ENCODE data around the gene RIPOR3. TPM values are rescaled to one million over a fixed set of nuclear protein-coding genes. Genes with fewer than 3 reads are reported as not detected.
A peak's percentile ranks its signal among the peaks of the same experiment; 100 is the strongest.

The RIPOR3 gene
- total RNA-seq, 1 donor from 2014 or later = 0.44 TPM

DNA sequence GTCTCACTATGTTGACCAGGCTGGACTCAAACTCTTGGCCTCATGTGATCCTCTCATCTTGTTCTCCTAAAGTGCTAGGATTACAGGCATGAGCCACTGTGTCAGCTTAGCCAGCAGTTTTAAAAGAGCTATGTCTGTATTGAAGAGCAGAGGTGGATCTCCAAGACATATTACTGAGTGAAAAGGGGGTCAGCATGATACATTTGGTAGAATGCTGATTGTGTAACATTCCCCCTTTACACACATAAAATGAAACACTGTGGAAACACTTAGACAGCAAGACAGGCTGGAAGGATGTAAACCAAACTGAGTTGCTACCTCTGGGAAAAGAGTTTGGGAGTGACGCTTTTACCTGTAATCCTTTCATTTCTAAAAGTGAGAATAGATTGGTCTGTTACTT lies 1.7 kb upstream of the RIPOR3 start:
- peaks cover 44% of the 10 kb centered on the region for H3K4me1 Mint-ChIP-seq
- no peak for DNase-seq (ENCODE audit: low read depth, low spot score)
- TF ChIP-seq, protein P1, sequence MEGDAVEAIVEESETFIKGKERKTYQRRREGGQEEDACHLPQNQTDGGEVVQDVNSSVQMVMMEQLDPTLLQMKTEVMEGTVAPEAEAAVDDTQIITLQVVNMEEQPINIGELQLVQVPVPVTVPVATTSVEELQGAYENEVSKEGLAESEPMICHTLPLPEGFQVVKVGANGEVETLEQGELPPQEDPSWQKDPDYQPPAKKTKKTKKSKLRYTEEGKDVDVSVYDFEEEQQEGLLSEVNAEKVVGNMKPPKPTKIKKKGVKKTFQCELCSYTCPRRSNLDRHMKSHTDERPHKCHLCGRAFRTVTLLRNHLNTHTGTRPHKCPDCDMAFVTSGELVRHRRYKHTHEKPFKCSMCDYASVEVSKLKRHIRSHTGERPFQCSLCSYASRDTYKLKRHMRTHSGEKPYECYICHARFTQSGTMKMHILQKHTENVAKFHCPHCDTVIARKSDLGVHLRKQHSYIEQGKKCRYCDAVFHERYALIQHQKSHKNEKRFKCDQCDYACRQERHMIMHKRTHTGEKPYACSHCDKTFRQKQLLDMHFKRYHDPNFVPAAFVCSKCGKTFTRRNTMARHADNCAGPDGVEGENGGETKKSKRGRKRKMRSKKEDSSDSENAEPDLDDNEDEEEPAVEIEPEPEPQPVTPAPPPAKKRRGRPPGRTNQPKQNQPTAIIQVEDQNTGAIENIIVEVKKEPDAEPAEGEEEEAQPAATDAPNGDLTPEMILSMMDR (conservative IDR thresholded peaks at IDR 0.05) = no peak
- H3K4me3 Mint-ChIP-seq = no peak overlapping the region
- H3K27me3 Mint-ChIP-seq (ENCODE audit: low read depth) = peaks cover 42% of the 10 kb centered on the region
- H3K9me3 Mint-ChIP-seq = no peaks in the 10 kb centered on the region
- no peak overlapping the region for H3K27ac Mint-ChIP-seq (ENCODE audit: unreplicated experiment)
- H3K36me3 Mint-ChIP-seq (ENCODE audit: low read depth) = no peaks in the 10 kb centered on the region

DNA sequence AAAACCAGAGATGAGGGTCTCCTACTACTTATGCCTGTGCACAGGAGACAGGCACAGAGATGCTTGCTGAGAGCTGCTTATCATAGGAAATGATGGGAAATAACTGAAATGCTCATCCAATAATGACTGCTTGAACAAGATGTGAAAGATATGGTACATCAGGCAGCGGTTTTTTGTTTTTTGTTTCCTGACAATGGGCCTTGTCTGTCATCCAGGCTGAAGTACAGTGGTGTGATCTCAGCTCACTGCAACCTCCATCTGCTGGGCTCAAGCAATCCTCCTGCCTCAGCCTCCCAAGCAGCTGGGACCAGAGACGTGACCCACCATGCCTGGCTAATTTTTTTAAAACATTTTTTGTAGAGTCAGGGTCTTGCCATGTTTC lies 1.2 kb upstream of the RIPOR3 start:
- no peak overlapping the region for H3K27ac Mint-ChIP-seq (ENCODE audit: unreplicated experiment)
- peak overlapping the region; percentile 82 for H3K4me3 Mint-ChIP-seq
- TF ChIP-seq, protein P1 (conservative IDR thresholded peaks at IDR 0.05) = no peak
- H3K27me3 Mint-ChIP-seq (ENCODE audit: low read depth) = peaks cover 40% of the 10 kb centered on the region
- H3K4me1 Mint-ChIP-seq = peaks cover 44% of the 10 kb centered on the region
- H3K9me3 Mint-ChIP-seq = no peaks in the 10 kb centered on the region
- no peaks in the 10 kb centered on the region for H3K36me3 Mint-ChIP-seq (ENCODE audit: low read depth)
- DNase-seq (ENCODE audit: low read depth, low spot score) = no peak

DNA sequence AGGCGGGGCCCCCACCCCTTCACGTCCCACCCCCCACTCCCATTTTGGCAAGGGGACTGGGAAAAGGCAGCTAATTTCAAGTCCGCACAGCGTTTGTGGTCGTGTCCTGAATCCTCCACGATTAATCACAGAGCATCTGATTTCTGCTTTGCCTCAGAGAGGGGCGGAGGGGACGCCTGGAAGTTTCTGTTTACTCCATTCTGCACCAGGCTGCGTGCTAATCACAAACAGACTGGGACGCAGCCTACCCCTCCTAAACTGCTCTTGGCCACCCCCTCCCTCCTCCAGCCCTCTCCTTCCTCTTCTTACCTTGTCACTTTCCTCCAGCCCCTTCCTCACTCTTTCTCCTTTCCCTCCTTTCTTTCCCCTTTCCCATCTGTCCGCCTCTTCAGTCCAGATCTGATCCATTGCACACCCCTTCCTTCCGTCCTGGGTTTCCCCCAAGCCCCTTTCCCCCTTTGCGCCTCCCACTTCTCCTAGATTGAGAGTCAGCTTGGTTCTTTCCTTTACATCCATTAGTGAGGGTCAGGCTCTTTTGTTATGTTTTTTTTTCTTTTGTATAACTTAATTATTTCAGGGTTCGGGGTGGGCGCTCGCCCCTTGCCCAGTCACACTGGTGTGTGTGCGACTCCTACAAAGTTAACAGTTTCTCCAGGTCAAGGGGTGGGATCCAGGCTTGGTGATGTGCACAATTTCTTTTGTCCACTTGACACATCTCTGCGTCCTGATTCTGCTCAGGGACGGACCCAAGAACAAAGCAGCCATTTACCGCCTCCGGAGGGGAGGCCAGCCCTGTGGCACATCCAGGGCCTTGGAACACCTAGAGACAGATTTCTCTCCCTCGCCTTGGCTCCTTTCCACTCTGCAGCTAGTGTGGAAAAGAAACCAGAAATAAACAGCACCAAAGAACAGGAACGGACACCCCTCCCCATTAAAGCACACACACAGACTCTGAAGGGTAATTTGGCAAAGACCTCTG lies 520 bp upstream of the RIPOR3 start:
- Mint-ChIP-seq H3K4me3 (peak overlapping the region; percentile 82), H3K27me3 (ENCODE audit: low read depth) (peaks cover 45% of the 10 kb centered on the region)

DNA sequence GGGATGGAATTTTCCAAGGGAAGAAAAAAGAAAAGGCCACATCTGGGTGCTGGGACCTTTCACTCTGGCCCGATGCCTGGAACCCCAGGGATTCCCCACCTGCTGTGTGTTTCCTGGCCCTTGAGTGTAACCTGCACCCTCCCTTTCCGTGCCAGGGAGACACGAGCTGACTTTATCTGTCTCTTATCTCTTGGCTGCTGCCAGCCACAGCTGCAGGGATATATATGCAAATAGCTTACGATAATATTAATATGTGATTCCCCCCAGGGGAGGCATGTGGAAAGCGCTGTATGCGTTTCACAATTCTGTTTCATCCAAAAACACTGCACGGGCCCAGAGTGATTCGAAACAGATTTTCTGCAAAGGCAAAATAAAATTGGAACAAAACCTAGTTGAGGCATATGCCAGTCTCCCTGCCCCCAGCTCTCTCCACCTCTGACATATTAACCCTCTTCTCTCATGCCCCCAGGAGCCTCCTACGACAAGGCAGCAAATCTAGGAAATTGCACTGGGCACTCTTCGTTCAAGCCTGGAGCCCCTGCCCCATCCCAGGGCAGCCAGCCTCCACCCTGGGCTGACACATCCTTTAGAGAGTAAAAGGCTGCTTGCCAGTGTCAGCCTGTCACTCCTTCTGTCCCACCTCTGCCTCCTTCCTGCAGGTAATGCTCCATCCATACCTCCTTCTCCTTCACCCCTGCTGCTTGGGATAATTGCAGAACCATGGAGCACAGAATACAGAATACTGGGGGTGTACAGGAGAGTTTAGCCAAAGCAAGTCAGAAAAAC lies 1.3 kb downstream of the RIPOR3 start:
- DNase-seq (ENCODE audit: low read depth, low spot score) = no peak
- Mint-ChIP-seq H3K4me1 (peaks cover 37% of the 10 kb centered on the region), H3K4me3 (no peak overlapping the region), H3K36me3 (ENCODE audit: low read depth) (no peaks in the 10 kb centered on the region), H3K27ac (ENCODE audit: unreplicated experiment) (no peak overlapping the region), H3K27me3 (ENCODE audit: low read depth) (peaks cover 46% of the 10 kb centered on the region), H3K9me3 (no peaks in the 10 kb centered on the region)
- TF ChIP-seq, protein P1 (conservative IDR thresholded peaks at IDR 0.05) = no peak

More for the DNA sequence above, 520 bp upstream of the RIPOR3 start:
- peak overlapping the region; percentile 0 for H3K27ac Mint-ChIP-seq (ENCODE audit: unreplicated experiment)
- H3K36me3 Mint-ChIP-seq (ENCODE audit: low read depth) = no peaks in the 10 kb centered on the region
- no peaks in the 10 kb centered on the region for H3K9me3 Mint-ChIP-seq
- H3K4me1 Mint-ChIP-seq = peaks cover 44% of the 10 kb centered on the region
- DNase-seq (ENCODE audit: low read depth, low spot score) = peak; percentile 15
- TF ChIP-seq, protein P1 (conservative IDR thresholded peaks at IDR 0.05) = no peak

DNA sequence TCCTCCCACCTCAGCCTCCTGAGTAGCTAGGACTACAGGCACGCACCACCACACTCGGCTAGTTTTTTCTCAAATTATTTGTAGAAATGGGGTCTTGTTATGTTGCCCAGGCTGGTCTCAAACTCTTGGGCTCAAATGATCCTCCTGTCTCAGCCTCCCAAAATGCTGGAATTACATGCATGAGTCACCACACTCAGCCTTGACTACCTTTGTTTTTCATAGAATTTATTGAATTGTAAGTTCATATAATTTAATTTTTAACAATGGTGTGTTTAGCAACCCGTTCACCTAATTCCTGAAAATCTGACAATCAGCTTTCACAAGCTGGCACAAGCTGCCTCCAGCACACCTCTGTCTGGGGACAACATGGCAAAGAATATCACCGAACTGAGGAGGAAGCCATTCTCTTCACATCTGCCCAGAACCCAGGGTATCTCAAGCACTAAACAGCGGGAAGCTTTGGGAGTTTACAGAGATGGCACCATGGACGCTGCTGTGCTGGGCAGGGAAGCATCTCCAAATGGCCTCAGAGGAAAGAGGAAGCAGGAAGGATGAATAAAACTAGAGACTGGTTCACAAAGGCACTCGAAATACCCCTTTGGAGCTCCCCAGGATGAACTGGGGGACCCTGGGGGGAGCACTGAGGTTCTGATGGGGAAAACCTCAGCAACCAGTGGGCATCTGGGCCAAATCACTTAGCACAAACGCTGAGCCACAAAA lies 2.9 kb downstream of the RIPOR3 start:
- Mint-ChIP-seq H3K9me3 (no peaks in the 10 kb centered on the region), H3K27ac (ENCODE audit: unreplicated experiment) (no peak overlapping the region), H3K4me1 (peaks cover 30% of the 10 kb centered on the region), H3K36me3 (ENCODE audit: low read depth) (no peaks in the 10 kb centered on the region), H3K27me3 (ENCODE audit: low read depth) (peaks cover 40% of the 10 kb centered on the region), H3K4me3 (no peak overlapping the region)
- DNase-seq (ENCODE audit: low read depth, low spot score) = no peak
- TF ChIP-seq, protein P1 (conservative IDR thresholded peaks at IDR 0.05) = no peak

Data from neural crest cell (in vitro differentiated cells).